GM12878 (cell line): ENCODE results near the gene S100A2. TPM values are rescaled to one million over a fixed set of nuclear protein-coding genes. Genes with fewer than 3 reads are reported as not detected.

ENCODE experiments used
- ATAC-seq: fragments of 200-7000 bp; cut with Tn5 transposase; 3 replicates; pipeline ENCODE4 v1.9.1; 2020; ENCODE audit warnings: mild to moderate bottlenecking, moderate library complexity
- BruUV-seq: library from RNA; stranded (reverse); fragments of 400-500 nt; replicated peaks from 2 replicates; lab custom pipeline; 2021; lab: Mats Ljungman, UMichigan
- CTCF ChIA-PET: fragments of 300-600 bp; sonication (Branson Sonifier 250); formaldehyde crosslinking; extraction: SDS; loops from one replicate; lab custom pipeline; 2021; ENCODE audit warnings: inconsistent platforms; lab: Yijun Ruan, JAX
- POLR2A ChIA-PET: fragments of 350-600 bp; formaldehyde crosslinking; extraction: SDS; loops from one replicate; lab custom pipeline; 2021; ENCODE audit warnings: inconsistent platforms; lab: Charles Lee
- RAD21 ChIA-PET: fragments of 300-600 bp; sonication (Branson Sonifier 250); formaldehyde crosslinking; loops from one replicate; lab custom pipeline; 2023; ENCODE audit warnings: antibody characterized with exemption; ENCODE audit not compliant: unreplicated experiment; lab: Charles Lee
- SMC1A ChIA-PET: fragments of 300-600 bp; sonication (Branson Sonifier 250); formaldehyde crosslinking; loops from one replicate; lab custom pipeline; 2023; ENCODE audit not compliant: unreplicated experiment, uncharacterized antibody; lab: Charles Lee
- DNase-seq: peaks from one replicate; pipeline ENCODE4 v3.0.0-alpha.2; 2011; ENCODE audit warnings: low read depth, low spot score
- FAIRE-seq: peaks from 3 replicates; lab custom pipeline; 2011; peaks lifted over from hg19 to GRCh38; lab: Jason Lieb, UNC
- H2AFZ ChIP-seq: 2 replicates; pipeline ENCODE4 v1.6.0; 2011; ENCODE audit warnings: low read depth, low read length, control low read depth; ENCODE audit not compliant: control insufficient read depth
- H3K27ac ChIP-seq: 2 replicates; pipeline ENCODE4 v1.5.1; 2011; ENCODE audit warnings: control low read depth; ENCODE audit not compliant: control insufficient read depth, insufficient read depth
- H3K27me3 ChIP-seq, 2 experiments: replicated peaks in 1 of 2; 2 replicates each; pipeline versions ENCODE4 v1.6.0 to v1.6.1; 2011; ENCODE audit warnings: low read length in 1 of 2; ENCODE audit not compliant: control insufficient read depth in 2 of 2, insufficient read depth in 2 of 2
- H3K36me3 ChIP-seq, 2 experiments: 2 replicates each; pipeline ENCODE4 v1.5.1; 2011; ENCODE audit warnings: low read length in 1 of 2; ENCODE audit not compliant: control insufficient read depth in 2 of 2, insufficient read depth in 2 of 2
- H3K4me1 ChIP-seq: 2 replicates; pipeline ENCODE4 v1.6.1; 2011; ENCODE audit warnings: mild to moderate bottlenecking, low read length, moderate library complexity, mixed read lengths; ENCODE audit not compliant: control insufficient read depth, insufficient read depth
- H3K4me2 ChIP-seq: 2 replicates; pipeline ENCODE4 v1.6.0; 2011; ENCODE audit warnings: control low read depth; ENCODE audit not compliant: control insufficient read depth, insufficient read depth
- H3K4me3 ChIP-seq: fragments of 200-600 bp; sonication (generic); 2 replicates; pipeline ENCODE4 v1.5.1; 2016
- H3K79me2 ChIP-seq: 2 replicates; pipeline ENCODE4 v1.6.0; 2011; ENCODE audit warnings: low read length; ENCODE audit not compliant: control insufficient read depth, insufficient read depth
- H3K9ac ChIP-seq: 2 replicates; pipeline ENCODE4 v1.8.0; 2011; ENCODE audit warnings: low read length, control low read depth, mixed read lengths; ENCODE audit not compliant: control insufficient read depth, insufficient read depth
- H3K9me3 ChIP-seq: replicated peaks from 3 replicates; pipeline ENCODE4 v1.5.1; 2011; ENCODE audit warnings: mild to moderate bottlenecking, low read length; ENCODE audit not compliant: control insufficient read depth, insufficient read depth
- H4K20me1 ChIP-seq: 2 replicates; pipeline ENCODE4 v1.6.0; 2011; ENCODE audit not compliant: control insufficient read depth, insufficient read depth
- CBX3 ChIP-seq: fragments of 200-600 bp; sonication (generic); IDR thresholded peaks from 2 replicates; pipeline ENCODE4 v1.6.1; 2016; ENCODE audit warnings: low read depth, borderline replicate concordance
- CREM ChIP-seq: IDR thresholded peaks from 2 replicates; pipeline ENCODE4 v1.6.1; 2014; ENCODE audit warnings: antibody characterized with exemption, low read depth
- DPF2 ChIP-seq: fragments of 450-650 bp; IDR thresholded peaks from 2 replicates; pipeline ENCODE4 v1.6.1; 2017; ENCODE audit warnings: mild to moderate bottlenecking
- HDGF ChIP-seq: fragments of 450-650 bp; IDR thresholded peaks from 2 replicates; pipeline ENCODE4 v1.6.1; 2016; ENCODE audit warnings: antibody characterized with exemption
- KLF5 ChIP-seq: fragments of 450-650 bp; IDR thresholded peaks from 2 replicates; pipeline ENCODE4 v1.6.1; 2014; ENCODE audit warnings: mild to moderate bottlenecking; ENCODE audit not compliant: partially characterized antibody
- RBBP5 ChIP-seq: fragments of 200-600 bp; sonication (generic); conservative IDR thresholded peaks from 2 replicates; pipeline ENCODE4 v1.6.1; 2016
- SMARCA5 ChIP-seq: fragments of 450-650 bp; IDR thresholded peaks from 2 replicates; pipeline ENCODE4 v1.6.1; 2017; ENCODE audit warnings: mild to moderate bottlenecking
- SREBF2 ChIP-seq: IDR thresholded peaks from 2 replicates; pipeline ENCODE4 v1.6.1; 2012; ENCODE audit warnings: mild to moderate bottlenecking, low read length
- STAT1 ChIP-seq: fragments of 450-650 bp; conservative IDR thresholded peaks from 2 replicates; pipeline ENCODE4 v1.6.1; 2014; ENCODE audit warnings: antibody characterized with exemption, mild to moderate bottlenecking
- STAT3 ChIP-seq: IDR thresholded peaks from 2 replicates; pipeline ENCODE4 v1.6.1; 2011; ENCODE audit warnings: low read depth, low read length, improper control_type of control experiment
- TCF3 ChIP-seq: IDR thresholded peaks from 2 replicates; pipeline ENCODE4 v1.6.1; 2012; ENCODE audit warnings: low read depth, mild to moderate bottlenecking, low read length, borderline replicate concordance; ENCODE audit not compliant: insufficient read depth
- ZNF384 ChIP-seq: IDR thresholded peaks from 2 replicates; pipeline ENCODE4 v1.6.1; 2012; ENCODE audit warnings: low read depth, mild to moderate bottlenecking, low read length, improper control_type of control experiment, borderline replicate concordance
- WGBS: methylation state at CpG from one replicate; pipeline ENCODE4 v1.1.6; 2016; ENCODE audit warnings: low lambda C conversion rate; ENCODE audit not compliant: insufficient replicate concordance, insufficient coverage; ENCODE audit errors: missing lambda C conversion rate; 5-methylcytosine and 5-hydroxymethylcytosine counted together
- in situ Hi-C: fragments of 300-500 bp; cut with MboI; formaldehyde crosslinking; loops from 9 replicates; pipeline ENCODE4 v1.14.3; 2018; ENCODE audit warnings: mixed read lengths
- intact Hi-C: fragments of 100-400 bp; cut with micrococcal nuclease; formaldehyde crosslinking; loops from one replicate; pipeline ENCODE4 v1.14.2; 2022; ENCODE audit not compliant: unreplicated experiment
- polyA plus RNA-seq, 11 experiments: library from polyadenylated mRNA; depleted of rRNA in 4 of 11; unstranded in 6 of 11; stranded (reverse) in 5 of 11; fragments of >200 nt; fragmentation: Nextera tagmentation in 4 of 11; fragmentation: Illumina TruSeq in 1 of 11; extraction: Ambion mirVana in 4 of 11; extraction: Trizol in 1 of 11; gene quantifications; 1 replicate in 1 of 11; 2 replicates in 10 of 11; pipeline versions ENCODE4 v1.2.1 to v1.2.3, GENCODE V29; 2011 to 2016; ENCODE audit warnings: inconsistent platforms in 2 of 11, missing spikeins in 2 of 11, low read depth in 1 of 11
- total RNA-seq, 4 experiments: library from RNA; depleted of rRNA in 3 of 4; stranded (reverse); fragments of >200 nt in 3 of 4; fragmentation: Illumina TruSeq in 1 of 4; extraction: Trizol in 1 of 4; gene quantifications; 2 replicates each; pipeline versions ENCODE4 v1.2.1 to v1.2.3, GENCODE V29; 2013 to 2021
- TF ChIP-seq, protein P1 (sequence below): IDR thresholded peaks from 2 replicates; pipeline ENCODE4 v1.6.1; 2012; ENCODE audit warnings: low read depth, low read length, improper control_type of control experiment
- TF ChIP-seq, protein P2 (sequence below): fragments of 450-650 bp; IDR thresholded peaks from 2 replicates; pipeline ENCODE4 v1.6.1; 2016; ENCODE audit warnings: mild to moderate bottlenecking

Gene S100A2
- total and polyA plus RNA-seq, 10 of the 15 experiments (the other 5 are each of a cell fraction or from before 2014, with no cell fraction given) = 0.11 to 1.5 (median 0.59) TPM; not detected in 2

DNA sequence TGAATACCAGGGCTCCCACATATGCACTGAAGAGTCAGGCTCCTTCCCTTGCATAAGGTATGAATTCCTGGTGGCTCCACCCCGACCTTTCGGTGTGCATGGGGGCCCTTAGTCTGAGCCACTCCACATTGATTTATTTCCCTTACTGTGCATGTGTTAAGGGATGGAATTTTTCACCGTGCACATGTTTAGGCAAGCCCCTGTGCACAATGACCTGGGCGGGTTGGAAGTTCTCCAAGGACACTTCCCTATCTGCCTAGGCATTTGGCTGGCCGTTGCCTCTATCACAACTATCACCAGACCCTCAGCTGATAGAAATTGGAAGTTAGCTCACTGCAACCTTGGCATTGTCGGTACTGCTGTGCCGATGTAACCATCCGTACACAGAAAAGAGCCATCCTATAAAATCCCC is 39.5 kb downstream of the S100A2 start:
- FAIRE-seq = no peak
- Histone ChIP-seq H3K4me1 (no peaks in the 10 kb centered on the region), H2AFZ (no peak overlapping the region), H3K27me3 (0 out of 4 replicates have a peak, but pooled peaks cover 0 to 3% of the 10 kb centered on the region in 2 experiments), H3K4me2 (no peak overlapping the region), H3K36me3 (no peaks in the 10 kb centered on the region), H3K4me3 (no peak overlapping the region), H3K27ac (no peak overlapping the region), H3K9ac (no peak overlapping the region), H4K20me1 (no peaks in the 10 kb centered on the region), H3K79me2 (no peaks in the 10 kb centered on the region), H3K9me3 (no peaks in the 10 kb centered on the region)
- intact Hi-C loops = no loop called here
- no TSS peak for BruUV-seq
- CTCF ChIA-PET = interaction anchor here (1.1 to 4.2 kb wide), 6 partner anchors 15 to 92 kb away, joined by 3 to 22 read pairs (median 6); no protein-coding TSS in a partner anchor
- no peak for ATAC-seq
- RAD21 ChIA-PET = no interaction called here
- DNase-seq = no peak
- in situ Hi-C loops = no loop called here
- WGBS = 25% methylated on average over 8 of the region's 8 CpGs
- POLR2A ChIA-PET = interaction anchor here (2.4 kb wide), 1 partner anchor 9 kb away, joined by 7 read pairs; the partner anchor contains the start of gene S100A6
- SMC1A ChIA-PET = no interaction called here
- TF ChIP-seq CREM = no peak
- no peak for TF ChIP-seq CBX3
- TF ChIP-seq DPF2 = no peak
- TF ChIP-seq, protein P1, sequence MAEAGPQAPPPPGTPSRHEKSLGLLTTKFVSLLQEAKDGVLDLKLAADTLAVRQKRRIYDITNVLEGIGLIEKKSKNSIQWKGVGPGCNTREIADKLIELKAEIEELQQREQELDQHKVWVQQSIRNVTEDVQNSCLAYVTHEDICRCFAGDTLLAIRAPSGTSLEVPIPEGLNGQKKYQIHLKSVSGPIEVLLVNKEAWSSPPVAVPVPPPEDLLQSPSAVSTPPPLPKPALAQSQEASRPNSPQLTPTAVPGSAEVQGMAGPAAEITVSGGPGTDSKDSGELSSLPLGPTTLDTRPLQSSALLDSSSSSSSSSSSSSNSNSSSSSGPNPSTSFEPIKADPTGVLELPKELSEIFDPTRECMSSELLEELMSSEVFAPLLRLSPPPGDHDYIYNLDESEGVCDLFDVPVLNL = no peak
- TF ChIP-seq, protein P2, sequence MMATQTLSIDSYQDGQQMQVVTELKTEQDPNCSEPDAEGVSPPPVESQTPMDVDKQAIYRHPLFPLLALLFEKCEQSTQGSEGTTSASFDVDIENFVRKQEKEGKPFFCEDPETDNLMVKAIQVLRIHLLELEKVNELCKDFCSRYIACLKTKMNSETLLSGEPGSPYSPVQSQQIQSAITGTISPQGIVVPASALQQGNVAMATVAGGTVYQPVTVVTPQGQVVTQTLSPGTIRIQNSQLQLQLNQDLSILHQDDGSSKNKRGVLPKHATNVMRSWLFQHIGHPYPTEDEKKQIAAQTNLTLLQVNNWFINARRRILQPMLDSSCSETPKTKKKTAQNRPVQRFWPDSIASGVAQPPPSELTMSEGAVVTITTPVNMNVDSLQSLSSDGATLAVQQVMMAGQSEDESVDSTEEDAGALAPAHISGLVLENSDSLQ = no peak
- TF ChIP-seq HDGF = no peak
- TF ChIP-seq KLF5 = no peak
- TF ChIP-seq RBBP5 = no peak
- no peak for TF ChIP-seq SMARCA5
- TF ChIP-seq TCF3 = no peak
- TF ChIP-seq STAT3 = no peak
- TF ChIP-seq STAT1 = no peak
- TF ChIP-seq SREBF2 = no peak
- no peak for TF ChIP-seq ZNF384
